GM19240 (cell line): Measurements from ENCODE around the gene RPL37.
"Not testable (repeated sequence)": the region's sequence is repeated elsewhere in the genome, so short reads cannot be mapped to it uniquely, and the experiment has no call there.

ENCODE experiments used
- DNase-seq: peaks from one replicate; pipeline ENCODE4 v3.0.0; 2011; ENCODE audit warnings: low spot score; ENCODE audit not compliant: insufficient read length

The RPL37 gene

GRCh38 chr5:40834391-40834848 is 602 bp downstream of the RPL37 start:
- DNase-seq = no peak

DNA sequence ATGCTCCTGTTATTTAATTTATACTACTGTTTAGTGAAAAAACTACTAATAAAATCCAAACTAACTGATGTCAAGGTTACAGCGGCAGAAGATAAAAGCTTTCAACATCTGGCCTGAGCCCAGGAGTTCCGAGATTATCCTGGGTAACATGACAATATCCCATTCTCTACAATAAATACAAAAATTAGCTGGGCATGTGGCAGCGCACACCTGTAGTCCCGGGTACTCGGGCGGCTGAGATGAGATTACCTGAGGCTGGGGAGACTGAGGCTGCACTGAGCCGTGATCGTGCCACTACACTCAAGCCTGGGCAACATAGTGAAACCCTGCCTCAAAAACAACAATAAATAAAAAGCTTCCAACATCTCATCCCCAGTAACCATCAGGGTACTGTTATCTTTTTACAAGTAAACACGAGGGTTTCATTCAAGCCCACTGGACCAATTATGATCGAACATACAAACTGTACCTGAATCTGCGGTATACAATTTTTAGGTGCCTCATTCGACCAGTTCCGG is 1.3 kb downstream of the RPL37 start:
- no peak for DNase-seq

DNA sequence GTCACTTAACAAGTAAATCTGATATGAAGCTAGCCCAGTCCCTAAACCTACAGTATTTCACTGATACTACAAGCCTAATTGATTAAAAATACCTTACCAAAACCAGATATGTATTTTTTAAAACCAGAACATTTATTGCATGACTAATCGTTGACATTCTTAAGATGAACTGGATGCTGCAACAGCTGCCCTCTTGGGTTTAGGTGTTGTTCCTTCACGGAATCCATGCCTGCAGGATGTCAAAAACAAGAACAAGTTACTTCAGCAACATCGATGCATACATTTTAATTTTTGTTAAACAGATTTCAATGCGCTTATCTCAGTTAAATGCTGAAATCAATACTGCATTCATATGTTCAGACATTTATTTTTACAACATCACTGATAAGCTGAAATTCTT is 2.7 kb downstream of the RPL37 start:
- DNase-seq = no peak

DNA sequence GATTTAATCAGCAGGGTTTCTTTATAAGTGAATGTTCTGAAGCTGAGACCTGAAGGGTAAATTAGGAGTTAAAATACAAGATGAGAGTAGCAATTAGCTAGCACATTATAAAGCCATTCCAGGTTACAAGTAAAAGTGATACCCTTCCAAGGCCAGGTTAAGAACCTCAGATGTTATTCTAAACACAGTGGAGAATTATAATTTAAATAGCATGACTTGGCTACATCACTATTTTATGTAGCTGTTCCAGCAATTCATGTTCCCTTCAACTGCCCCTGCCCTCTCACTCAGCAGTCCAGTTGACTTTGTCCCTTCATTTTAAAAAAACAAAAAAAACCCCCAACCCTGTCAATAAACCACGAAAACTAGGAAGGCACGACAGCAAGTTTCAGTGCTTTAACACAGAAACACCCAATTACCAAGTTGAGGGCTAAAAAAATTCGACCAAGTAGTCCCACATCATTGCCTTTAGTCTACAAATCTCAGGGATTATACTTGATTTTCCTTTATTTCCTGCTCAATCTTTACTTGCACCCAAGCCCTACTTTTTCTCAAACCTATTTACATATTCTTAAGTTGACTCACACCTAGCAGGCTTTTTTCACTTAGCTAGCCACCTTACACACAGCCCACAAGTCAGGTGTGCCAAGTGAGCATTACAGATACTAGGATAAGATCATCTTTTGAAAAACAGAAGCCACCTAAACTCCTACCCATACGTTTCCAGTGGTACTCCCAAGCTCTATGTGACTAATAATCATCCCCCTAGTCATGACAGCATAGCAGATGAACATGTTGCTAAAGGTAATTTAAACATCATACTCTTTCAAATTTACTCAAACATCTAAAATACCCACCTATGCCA is 3.4 kb downstream of the RPL37 start:
- no peak for DNase-seq

GRCh38 chr5:40829748-40830533 is 5.1 kb downstream of the RPL37 start:
- no peak for DNase-seq

- no peak for DNase-seq
Observed at GRCh38 chr5:40828690-40829661, 6.0 kb downstream of the RPL37 start.

DNA sequence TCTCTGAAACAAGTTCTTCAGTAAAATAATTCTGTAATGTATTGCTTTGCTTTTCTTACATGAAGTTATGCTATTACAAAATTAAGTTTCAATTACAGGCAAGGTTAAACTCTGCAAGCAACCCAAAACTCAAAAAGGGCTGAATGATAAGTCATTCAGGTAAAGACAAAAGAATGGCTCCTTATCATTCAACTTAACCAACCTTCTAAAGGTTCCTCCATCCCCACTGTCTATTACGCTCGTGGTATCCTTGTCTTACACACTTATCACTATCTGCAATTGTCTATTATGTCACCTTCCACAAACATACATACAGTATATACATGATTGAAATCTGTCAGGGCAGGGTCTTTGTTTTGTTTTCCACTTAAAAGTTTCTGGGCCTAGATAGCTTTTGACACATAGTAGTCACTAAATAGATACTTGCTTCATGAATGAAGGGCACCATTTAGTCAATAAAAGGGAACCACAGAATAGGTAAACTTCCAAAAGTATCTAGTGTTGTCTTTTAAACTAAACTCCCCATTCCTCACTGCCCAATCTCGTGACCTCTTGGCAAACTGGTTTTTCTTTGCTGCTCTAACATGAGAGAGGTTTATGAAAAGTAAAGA is 6.9 kb downstream of the RPL37 start:
- DNase-seq = no peak

- DNase-seq = no peak
Observed at GRCh38 chr5:40827188-40827977, 7.6 kb downstream of the RPL37 start.

DNA sequence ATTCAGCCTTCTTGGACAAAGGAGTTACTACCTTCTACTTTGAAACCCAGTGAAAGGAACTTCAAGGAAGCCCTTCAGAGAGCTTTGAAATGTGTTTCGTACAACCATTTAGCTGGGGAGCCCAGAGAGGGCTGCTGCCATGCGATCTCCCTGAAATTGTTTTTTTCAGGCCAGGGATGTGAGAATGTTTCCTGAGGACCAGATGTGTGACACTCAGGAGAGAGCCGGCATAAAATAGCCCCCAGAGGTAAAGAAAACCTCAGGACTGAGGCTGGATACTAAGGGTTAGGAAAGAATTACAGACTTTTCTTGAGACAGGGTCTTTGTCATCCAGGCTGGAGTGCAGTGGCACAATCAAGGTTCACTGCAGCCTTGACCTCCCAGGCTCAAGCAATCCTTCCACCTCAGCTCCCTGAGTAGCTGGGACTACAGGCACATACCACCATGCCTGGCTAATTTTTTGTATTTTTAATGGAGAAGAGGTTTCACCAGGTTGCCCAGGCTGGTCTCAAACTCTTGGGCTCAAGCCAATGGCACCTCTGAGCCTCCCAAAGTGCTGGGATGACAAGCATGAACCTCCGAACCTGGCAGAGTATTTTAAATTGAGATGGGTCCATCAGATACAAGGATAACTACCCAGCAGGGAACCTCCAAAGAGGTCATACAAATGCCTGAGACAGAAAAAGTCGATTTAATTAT is 8.4 kb downstream of the RPL37 start:
- DNase-seq = no peak

- DNase-seq = not testable (repeated sequence)
Observed at GRCh38 chr5:40825461-40826043, 9.5 kb downstream of the RPL37 start.

GRCh38 chr5:40823459-40823858 is 11.6 kb downstream of the RPL37 start:
- DNase-seq = no peak

GRCh38 chr5:40813698-40814281 is 21.2 kb downstream of the RPL37 start:
- DNase-seq = no peak

- no peak for DNase-seq
Observed at GRCh38 chr5:40812125-40812524, 22.9 kb downstream of the RPL37 start.

DNA sequence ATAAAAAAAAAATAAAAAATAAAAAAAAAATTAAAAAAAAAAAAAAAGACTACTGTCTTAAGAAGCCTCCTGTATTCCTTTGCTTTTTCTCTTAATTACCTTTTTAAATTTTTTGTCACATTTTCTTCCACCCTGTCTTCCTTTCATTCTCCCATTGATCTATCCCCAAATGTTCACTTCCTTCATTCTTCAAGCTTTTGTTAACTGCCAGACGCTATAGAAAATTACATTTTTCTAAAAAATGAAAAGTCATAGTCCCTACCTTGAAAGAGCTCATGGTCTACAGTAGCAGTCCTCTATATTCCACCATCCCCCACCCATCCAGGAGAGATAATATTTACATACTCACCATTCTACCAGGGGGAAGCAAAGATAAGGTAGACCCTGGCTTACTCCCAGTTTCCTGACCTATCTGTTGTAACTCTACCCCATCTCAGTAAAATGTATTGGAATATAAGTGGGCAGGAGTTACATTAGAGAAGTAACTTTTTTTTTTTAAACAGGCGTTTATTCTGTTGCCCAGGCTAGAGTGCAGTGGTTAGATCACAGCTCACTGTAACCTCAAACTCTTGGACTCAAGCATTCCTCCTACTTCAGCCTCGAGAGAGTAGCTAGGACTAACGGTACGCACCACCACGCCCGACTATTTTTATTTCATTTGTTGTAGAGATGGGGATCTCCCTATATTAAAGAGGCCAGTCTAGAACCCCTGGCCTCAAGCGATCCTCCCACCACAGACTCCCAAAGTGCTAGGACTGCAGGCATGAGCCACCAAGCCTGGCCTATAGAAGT is 33.1 kb downstream of the RPL37 start:
- DNase-seq = no peak

DNA sequence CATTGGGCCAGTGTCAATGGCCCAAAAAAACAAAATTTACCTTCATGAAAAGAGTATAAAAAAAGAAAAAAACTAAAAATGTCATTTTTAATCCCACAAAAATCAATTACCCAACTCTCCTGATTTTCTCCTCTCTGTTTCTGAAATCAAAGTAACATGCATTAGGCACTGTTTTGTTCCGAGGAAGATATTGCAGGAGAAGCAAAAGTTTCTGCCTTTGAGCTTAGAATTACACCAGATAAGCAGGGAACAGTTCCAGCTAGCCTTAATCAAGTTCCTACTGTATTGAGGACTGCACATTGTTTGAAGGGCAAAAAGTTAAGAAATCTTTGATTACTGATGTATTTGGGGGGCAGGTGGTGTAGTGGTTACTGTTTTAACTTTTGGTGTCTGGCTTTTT is 35.8 kb downstream of the RPL37 start:
- no peak for DNase-seq

DNA sequence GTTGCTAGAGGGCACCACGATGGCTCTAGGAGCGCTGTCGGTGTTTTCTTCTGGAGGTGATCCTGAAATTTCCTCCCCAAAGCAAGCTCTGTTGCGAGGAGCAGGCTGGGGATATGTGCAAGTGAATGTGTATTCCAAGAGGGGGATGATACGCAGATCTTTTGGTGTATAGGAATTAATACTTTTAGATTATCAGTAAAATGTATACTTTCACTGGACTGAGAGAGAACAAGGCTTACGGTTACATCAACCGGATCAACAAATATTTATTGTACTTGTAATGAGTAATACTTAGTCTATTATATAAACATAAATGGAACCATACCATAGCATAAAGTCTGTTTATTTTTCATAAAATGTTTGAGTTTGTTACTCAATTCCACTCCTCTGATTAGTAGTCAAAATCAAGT is 36.2 kb downstream of the RPL37 start:
- no peak for DNase-seq

GRCh38 chr5:40798012-40798800 is 36.8 kb downstream of the RPL37 start, which contains the start of gene PRKAA1:
Gene PRKAA1 (minus strand): TSS chr5:40798374. CDS start chr5:40798189, 185 bp downstream.
- DNase-seq = peak; percentile 73
